Measurements from ENCODE around the gene PPFIA4.
"Not testable (repeated sequence)": the region's sequence is repeated elsewhere in the genome, so short reads cannot be mapped to it uniquely, and the experiment has no call there.

Gene PPFIA4

GRCh38 chr1:203026031-203026665 lies at the start of gene PPFIA4:
TSS of gene PPFIA4 (plus strand) at chr1:203026491. CDS start at chr1:203039009, 12,518 bp downstream.
- peak; percentile 84 for DNase-seq

- DNase-seq, result no peak
Measured at GRCh38 chr1:202976633-202977032, 49.7 kb upstream of the PPFIA4 start.

GRCh38 chr1:202979459-202979858 lies 46.8 kb upstream of the PPFIA4 start:
- DNase-seq, result no peak

- no peak for DNase-seq
Measured at GRCh38 chr1:202981939-202982338, 44.4 kb upstream of the PPFIA4 start.

GRCh38 chr1:202982715-202983430 lies 43.4 kb upstream of the PPFIA4 start:
- DNase-seq, result no peak

- DNase-seq, result not testable (repeated sequence)
Measured at GRCh38 chr1:202986120-202986519, 40.2 kb upstream of the PPFIA4 start.

- DNase-seq, result no peak
Measured at GRCh38 chr1:202987255-202987654, 39.0 kb upstream of the PPFIA4 start.

- DNase-seq, result no peak
Measured at GRCh38 chr1:202987922-202988583, 38.2 kb upstream of the PPFIA4 start.

GRCh38 chr1:202989879-202990278 lies 36.4 kb upstream of the PPFIA4 start:
- no peak for DNase-seq

GRCh38 chr1:202991112-202991511 lies 35.2 kb upstream of the PPFIA4 start:
- no peak for DNase-seq

GRCh38 chr1:202994756-202995155 lies 31.5 kb upstream of the PPFIA4 start:
- DNase-seq, result no peak

- peak; percentile 63 for DNase-seq
Measured at GRCh38 chr1:202998836-202999750, 27.2 kb upstream of the PPFIA4 start.

GRCh38 chr1:203000217-203000944 lies 25.9 kb upstream of the PPFIA4 start:
- no peak for DNase-seq

GRCh38 chr1:203001986-203002385 lies 24.3 kb upstream of the PPFIA4 start:
- DNase-seq, result no peak

- no peak for DNase-seq
Measured at GRCh38 chr1:203002951-203003350, 23.3 kb upstream of the PPFIA4 start.

GRCh38 chr1:203005395-203006142 lies 20.7 kb upstream of the PPFIA4 start:
- DNase-seq, result not testable (repeated sequence)

GRCh38 chr1:203006948-203007871 lies 19.1 kb upstream of the PPFIA4 start, which contains the start of gene TMEM183A:
TSS of gene TMEM183A (plus strand) at chr1:203007374. CDS start at chr1:203007466, 92 bp downstream.
- DNase-seq, result peak; percentile 95

GRCh38 chr1:203009185-203009584 lies 17.1 kb upstream of the PPFIA4 start:
- DNase-seq, result no peak

GRCh38 chr1:203011582-203011981 lies 14.7 kb upstream of the PPFIA4 start:
- DNase-seq, result no peak

GRCh38 chr1:203017061-203017460 lies 9.2 kb upstream of the PPFIA4 start:
- DNase-seq, result no peak

All from activated CD8-positive, alpha-beta memory T cell treated with anti-CD3 and anti-CD28 coated beads, Interleukin-2, amount 50 U/mL, for 4 hours (primary cell).